Activated CD8-positive, alpha-beta T cell treated with anti-CD3 and anti-CD28 coated beads, Interleukin-2, amount 10 ng/mL, durations not matched to agents 7 days and 5 days (primary cell): ENCODE data around the gene TMEM259. TPM values are rescaled to one million over a fixed set of nuclear protein-coding genes. Genes with fewer than 3 reads are reported as not detected.
A peak's percentile ranks its signal among the peaks of the same experiment; 100 is the strongest.

Source experiments
- ATAC-seq: fragments of 150-1000 bp; cut with Tn5 transposase; one replicate; pipeline ENCODE4 v1.10.0; 2021; ENCODE audit warnings: moderate library complexity
- CTCF ChIA-PET: fragments of 350-600 bp; sonication (Branson Sonifier 250); formaldehyde crosslinking; loops from one replicate; lab custom pipeline; 2021; ENCODE audit warnings: antibody characterized with exemption; lab: Charles Lee
- POLR2A ChIA-PET: fragments of 350-600 bp; sonication (Branson Sonifier 250); formaldehyde crosslinking; loops from one replicate; lab custom pipeline; 2021; ENCODE audit warnings: antibody characterized with exemption; lab: Charles Lee
- DNase-seq: peaks from one replicate; pipeline ENCODE4 v3.0.0-alpha.2; 2020
- H3K27ac Mint-ChIP-seq: one replicate; pipeline ENCODE4 v1.8.0; 2021; ENCODE audit warnings: mild to moderate bottlenecking, mixed read lengths
- H3K27me3 Mint-ChIP-seq: one replicate; pipeline ENCODE4 v1.8.0; 2021; ENCODE audit warnings: low read depth, mixed read lengths
- H3K36me3 Mint-ChIP-seq: one replicate; pipeline ENCODE4 v1.8.0; 2021; ENCODE audit warnings: low read depth, mixed read lengths
- H3K4me1 Mint-ChIP-seq: one replicate; pipeline ENCODE4 v1.8.0; 2021; ENCODE audit warnings: low read depth, mixed read lengths
- H3K4me3 Mint-ChIP-seq: one replicate; pipeline ENCODE4 v1.8.0; 2021; ENCODE audit warnings: mild to moderate bottlenecking, mixed read lengths
- H3K9me3 Mint-ChIP-seq: one replicate; pipeline ENCODE4 v1.8.0; 2022; ENCODE audit warnings: mixed read lengths; ENCODE audit not compliant: insufficient read depth
- total RNA-seq, 2 experiments: library from RNA; stranded (reverse); gene quantifications; one replicate each; pipeline ENCODE4 v1.2.3, GENCODE V29; 2021

The TMEM259 gene
- total RNA-seq, result 100 to 1,000 TPM; 153 to 160 TPM

- peak within 1 kb of the TSS; percentile 90 for H3K4me3 Mint-ChIP-seq
- peak within 1 kb of the TSS; percentile 99 for H3K27ac Mint-ChIP-seq
- H3K27me3 Mint-ChIP-seq, result no peaks in the 10 kb centered on the region
- POLR2A ChIA-PET, result interaction anchor here (0.7 to 2.2 kb wide), 8 partner anchors 9 to 128 kb away, joined by 4 to 9 read pairs (median 6); partner anchors contain the start of genes ARHGAP45 and MED16
- DNase-seq (peak; percentile 98), ATAC-seq (peak; percentile 87)
- H3K4me1 Mint-ChIP-seq, result peaks cover 45% of the 10 kb centered on the region
- H3K36me3 Mint-ChIP-seq, result peaks cover 10% of the 10 kb centered on the region
- CTCF ChIA-PET, result interaction anchor here (0.6 to 1.4 kb wide), 5 partner anchors 39 to 223 kb away, joined by 3 to 4 read pairs (median 3); no protein-coding TSS in a partner anchor
- no peaks in the 10 kb centered on the region for H3K9me3 Mint-ChIP-seq
Observed at GRCh38 chr19:1020868-1021425, at the start of gene TMEM259. TSS of gene TMEM259 (minus strand) at chr19:1021123. CDS start at chr19:1020996, 127 bp downstream.

- Mint-ChIP-seq H3K4me3 (peak overlapping the region; percentile 91), H3K27me3 (no peaks in the 10 kb centered on the region), H3K27ac (peak overlapping the region; percentile 7), H3K4me1 (peaks cover 57% of the 10 kb centered on the region), H3K9me3 (no peaks in the 10 kb centered on the region), H3K36me3 (peaks cover 49% of the 10 kb centered on the region)
- POLR2A ChIA-PET, result interaction anchor here (0.6 to 1.5 kb wide), 5 partner anchors 9 to 199 kb away, joined by 3 to 5 read pairs (median 3); partner anchors contain the start of gene CIRBP
- DNase-seq (no peak), ATAC-seq (no peak)
- CTCF ChIA-PET, result no interaction called here
Observed at GRCh38 chr19:1070576-1070930, 49.6 kb upstream of the TMEM259 start.

GRCh38 chr19:1069009-1069779, 48.3 kb upstream of the TMEM259 start:
- DNase-seq, result peak; percentile 82
- H3K4me3 Mint-ChIP-seq, result peak overlapping the region; percentile 91
- peak; percentile 14 for ATAC-seq
- CTCF ChIA-PET, result no interaction called here
- H3K27ac Mint-ChIP-seq, result peak overlapping the region; percentile 96
- POLR2A ChIA-PET, result interaction anchor here (1.0 to 5.5 kb wide), 6 partner anchors 10 to 200 kb away, joined by 3 to 113 read pairs (median 9); partner anchors contain the start of genes ABCA7, CIRBP and CNN2
- no peaks in the 10 kb centered on the region for H3K9me3 Mint-ChIP-seq
- H3K27me3 Mint-ChIP-seq, result no peaks in the 10 kb centered on the region
- peaks cover 66% of the 10 kb centered on the region for H3K4me1 Mint-ChIP-seq
- H3K36me3 Mint-ChIP-seq, result peaks cover 46% of the 10 kb centered on the region

- Mint-ChIP-seq H3K27ac (peak overlapping the region; percentile 96), H3K36me3 (peaks cover 43% of the 10 kb centered on the region), H3K4me3 (peak overlapping the region; percentile 91), H3K9me3 (no peaks in the 10 kb centered on the region), H3K4me1 (peaks cover 65% of the 10 kb centered on the region), H3K27me3 (no peaks in the 10 kb centered on the region)
- CTCF ChIA-PET, result interaction anchor here (1.5 to 4.8 kb wide), 8 partner anchors 8 to 198 kb away, joined by 6 to 33 read pairs (median 10); partner anchors contain the start of gene ABCA7
- ATAC-seq, result peak; percentile 4
- POLR2A ChIA-PET, result interaction anchor here (0.5 to 5.5 kb wide), 17 partner anchors 11 to 1436 kb away, joined by 3 to 113 read pairs (median 7); partner anchors contain the start of genes ABCA7, CIRBP, CNN2 and GPX4
- peak; percentile 88 for DNase-seq
Observed at GRCh38 chr19:1068009-1069001, 47.4 kb upstream of the TMEM259 start.

GRCh38 chr19:1067341-1067957, 46.5 kb upstream of the TMEM259 start:
- ATAC-seq (peak; percentile 38), DNase-seq (peak; percentile 55)
- Mint-ChIP-seq H3K27me3 (no peaks in the 10 kb centered on the region), H3K27ac (peak overlapping the region; percentile 96), H3K4me3 (peak overlapping the region; percentile 91), H3K9me3 (no peaks in the 10 kb centered on the region), H3K4me1 (peaks cover 59% of the 10 kb centered on the region), H3K36me3 (peaks cover 36% of the 10 kb centered on the region)
- POLR2A ChIA-PET, result interaction anchor here (0.7 to 5.5 kb wide), 21 partner anchors 11 to 202 kb away, joined by 3 to 113 read pairs (median 4); partner anchors contain the start of genes ABCA7, CIRBP, CNN2 and GPX4
- CTCF ChIA-PET, result interaction anchor here (0.6 to 4.8 kb wide), 15 partner anchors 9 to 199 kb away, joined by 3 to 33 read pairs (median 6); partner anchors contain the start of genes ABCA7 and CNN2

GRCh38 chr19:1066748-1067340, 45.9 kb upstream of the TMEM259 start, which contains the start of gene ARHGAP45:
TSS of gene ARHGAP45 (plus strand) at chr19:1067167. CDS start at chr19:1067406, 239 bp downstream.
- Mint-ChIP-seq H3K36me3 (peaks cover 34% of the 10 kb centered on the region), H3K4me3 (peak within 1 kb of the TSS; percentile 91), H3K27ac (peak within 1 kb of the TSS; percentile 96), H3K27me3 (no peaks in the 10 kb centered on the region), H3K4me1 (peaks cover 53% of the 10 kb centered on the region), H3K9me3 (no peaks in the 10 kb centered on the region)
- POLR2A ChIA-PET, result interaction anchor here (0.7 to 5.5 kb wide), 19 partner anchors 11 to 202 kb away, joined by 3 to 113 read pairs (median 5); partner anchors contain the start of genes ABCA7, CIRBP, CNN2 and GPX4
- peak; percentile 90 for DNase-seq
- peak; percentile 60 for ATAC-seq
- CTCF ChIA-PET, result interaction anchor here (0.5 to 4.8 kb wide), 16 partner anchors 9 to 200 kb away, joined by 3 to 33 read pairs (median 6); partner anchors contain the start of genes ABCA7 and CNN2

GRCh38 chr19:1066251-1066747, 45.4 kb upstream of the TMEM259 start:
- ChIA-PET POLR2A (interaction anchor here (1.0 to 5.5 kb wide), 11 partner anchors 11 to 46 kb away, joined by 3 to 113 read pairs (median 8); partner anchors contain the start of genes ABCA7, GPX4, RNU6-2 and TMEM259), CTCF (interaction anchor here (0.5 to 4.8 kb wide), 12 partner anchors 10 to 200 kb away, joined by 3 to 33 read pairs (median 9); partner anchors contain the start of gene ABCA7)
- Mint-ChIP-seq H3K9me3 (no peaks in the 10 kb centered on the region), H3K4me1 (peaks cover 50% of the 10 kb centered on the region), H3K27me3 (no peaks in the 10 kb centered on the region), H3K27ac (peak overlapping the region; percentile 90), H3K4me3 (peak overlapping the region; percentile 91), H3K36me3 (peaks cover 33% of the 10 kb centered on the region)
- DNase-seq (no peak), ATAC-seq (no peak)

- Mint-ChIP-seq H3K27me3 (no peaks in the 10 kb centered on the region), H3K9me3 (no peaks in the 10 kb centered on the region), H3K36me3 (peaks cover 33% of the 10 kb centered on the region), H3K4me1 (peaks cover 50% of the 10 kb centered on the region), H3K4me3 (peak overlapping the region; percentile 38), H3K27ac (peak overlapping the region; percentile 57)
- no peak for DNase-seq
- ChIA-PET CTCF (interaction anchor here (1.0 to 4.8 kb wide), 11 partner anchors 9 to 201 kb away, joined by 3 to 33 read pairs (median 5); partner anchors contain the start of gene ABCA7), POLR2A (interaction anchor here (1.7 to 5.5 kb wide), 4 partner anchors 13 to 27 kb away, joined by 7 to 113 read pairs (median 36); partner anchors contain the start of gene ABCA7)
- no peak for ATAC-seq
Observed at GRCh38 chr19:1065606-1066109, 44.7 kb upstream of the TMEM259 start.
